GM13977 (cell line): ENCODE results near the gene SNX33.
"Not testable (repeated sequence)": the region's sequence is repeated elsewhere in the genome, so short reads cannot be mapped to it uniquely, and the experiment has no call there.

Source experiments
- DNase-seq: peaks from one replicate; pipeline ENCODE4 v3.0.0; 2012; ENCODE audit warnings: low spot score
- in situ Hi-C: fragments of 300-500 bp; cut with MboI; formaldehyde crosslinking; loops from one replicate; pipeline ENCODE4 v1.12.0; 2022; ENCODE audit warnings: low sequenced_read_pairs, low pct_unique_long_range_greater_than_20kb, mixed read lengths, inconsistent platforms; ENCODE audit not compliant: unreplicated experiment
- TF ChIP-seq, protein P1 (sequence below): IDR thresholded peaks from 2 replicates; pipeline ENCODE4 v1.5.1; 2012; ENCODE audit warnings: mild to moderate bottlenecking, control low read depth; ENCODE audit not compliant: insufficient read depth; ENCODE audit errors: extremely low read depth, missing control alignments

The SNX33 gene

GRCh38 chr15:75616766-75617165, 30.9 kb upstream of the SNX33 start:
- DNase-seq: no peak
- in situ Hi-C loops: no loop called here
- TF ChIP-seq, protein P1, sequence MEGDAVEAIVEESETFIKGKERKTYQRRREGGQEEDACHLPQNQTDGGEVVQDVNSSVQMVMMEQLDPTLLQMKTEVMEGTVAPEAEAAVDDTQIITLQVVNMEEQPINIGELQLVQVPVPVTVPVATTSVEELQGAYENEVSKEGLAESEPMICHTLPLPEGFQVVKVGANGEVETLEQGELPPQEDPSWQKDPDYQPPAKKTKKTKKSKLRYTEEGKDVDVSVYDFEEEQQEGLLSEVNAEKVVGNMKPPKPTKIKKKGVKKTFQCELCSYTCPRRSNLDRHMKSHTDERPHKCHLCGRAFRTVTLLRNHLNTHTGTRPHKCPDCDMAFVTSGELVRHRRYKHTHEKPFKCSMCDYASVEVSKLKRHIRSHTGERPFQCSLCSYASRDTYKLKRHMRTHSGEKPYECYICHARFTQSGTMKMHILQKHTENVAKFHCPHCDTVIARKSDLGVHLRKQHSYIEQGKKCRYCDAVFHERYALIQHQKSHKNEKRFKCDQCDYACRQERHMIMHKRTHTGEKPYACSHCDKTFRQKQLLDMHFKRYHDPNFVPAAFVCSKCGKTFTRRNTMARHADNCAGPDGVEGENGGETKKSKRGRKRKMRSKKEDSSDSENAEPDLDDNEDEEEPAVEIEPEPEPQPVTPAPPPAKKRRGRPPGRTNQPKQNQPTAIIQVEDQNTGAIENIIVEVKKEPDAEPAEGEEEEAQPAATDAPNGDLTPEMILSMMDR: no peak

DNA sequence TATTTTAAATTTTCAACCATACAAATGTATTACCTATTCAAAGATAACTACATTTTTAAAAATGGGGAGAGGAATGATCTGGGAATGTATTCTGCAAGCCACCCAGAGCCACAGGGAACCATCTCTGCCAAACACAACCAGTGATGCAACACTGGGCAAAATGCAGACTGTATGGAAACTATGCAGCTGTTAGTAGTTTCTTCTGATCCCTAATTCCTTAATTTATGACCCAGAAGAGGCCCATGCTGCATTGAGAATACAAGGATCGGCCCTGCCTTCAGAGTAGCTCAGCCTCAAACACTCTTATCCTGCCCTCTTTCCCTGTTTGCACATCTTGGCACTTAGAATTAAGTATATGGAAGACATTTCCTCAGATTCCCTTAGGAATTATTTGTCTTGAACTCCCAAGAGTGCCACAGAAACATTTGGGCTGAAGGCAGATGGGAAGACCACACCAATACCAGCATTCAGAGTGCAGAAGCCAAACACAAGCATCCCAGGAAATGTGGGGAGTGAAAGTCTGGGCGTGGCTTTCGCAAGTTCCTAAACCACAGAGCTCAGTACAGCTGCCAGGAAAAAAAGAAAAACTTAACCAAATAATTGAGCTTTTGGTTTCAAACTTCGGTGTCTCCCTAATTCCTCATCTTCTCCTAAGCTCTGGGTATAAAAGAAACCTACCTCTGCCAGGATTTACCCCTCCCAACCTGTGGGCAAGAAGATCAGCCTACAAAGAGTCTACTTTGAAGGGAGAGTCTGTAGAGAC, 27.5 kb upstream of the SNX33 start:
- no peak for DNase-seq
- in situ Hi-C loops: no loop called here
- TF ChIP-seq, protein P1: no peak

- TF ChIP-seq, protein P1: no peak
- no peak for DNase-seq
- in situ Hi-C loops: no loop called here
These were observed 26.8 kb upstream of the SNX33 start for GRCh38 chr15:75620841-75621391.

- in situ Hi-C loops: no loop called here
- no peak for DNase-seq
- TF ChIP-seq, protein P1: no peak
These were observed 25.2 kb upstream of the SNX33 start for GRCh38 chr15:75622505-75622904.

- in situ Hi-C loops: loop anchor here (25.0 kb wide), 1 partner anchor 263 kb away; the partner anchor contains the start of gene MAN2C1
- DNase-seq: peak; percentile 97
- TF ChIP-seq, protein P1: no peak
These were observed 22.0 kb upstream of the SNX33 start, which contains the start of gene SNUPN for GRCh38 chr15:75625542-75626347. SNUPN (minus strand) TSS chr15:75625725; CDS start chr15:75621051, 4,674 bp downstream.

DNA sequence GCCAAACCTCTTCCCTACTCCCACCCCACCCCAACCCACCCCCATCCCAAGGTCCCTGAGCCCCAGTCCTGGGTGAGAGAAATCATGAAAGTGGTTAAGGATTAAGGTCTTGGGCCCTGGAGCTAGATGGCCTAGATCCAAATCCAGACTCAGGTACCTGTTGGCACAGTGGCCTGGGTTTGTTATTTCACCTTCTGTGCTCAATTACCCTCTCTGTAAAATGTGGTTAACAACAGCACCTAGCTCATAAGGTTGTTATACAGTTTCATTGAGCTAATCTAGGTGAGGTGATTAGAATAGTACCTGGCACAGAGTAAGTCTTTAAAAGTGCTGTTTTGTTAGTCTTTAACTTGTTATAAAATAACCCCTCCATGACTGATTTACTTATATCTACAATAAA, 15.8 kb upstream of the SNX33 start:
- in situ Hi-C loops: loop anchor here (25.0 kb wide), 1 partner anchor 270 kb away; the partner anchor contains the start of gene MAN2C1
- DNase-seq: no peak
- TF ChIP-seq, protein P1: no peak

DNA sequence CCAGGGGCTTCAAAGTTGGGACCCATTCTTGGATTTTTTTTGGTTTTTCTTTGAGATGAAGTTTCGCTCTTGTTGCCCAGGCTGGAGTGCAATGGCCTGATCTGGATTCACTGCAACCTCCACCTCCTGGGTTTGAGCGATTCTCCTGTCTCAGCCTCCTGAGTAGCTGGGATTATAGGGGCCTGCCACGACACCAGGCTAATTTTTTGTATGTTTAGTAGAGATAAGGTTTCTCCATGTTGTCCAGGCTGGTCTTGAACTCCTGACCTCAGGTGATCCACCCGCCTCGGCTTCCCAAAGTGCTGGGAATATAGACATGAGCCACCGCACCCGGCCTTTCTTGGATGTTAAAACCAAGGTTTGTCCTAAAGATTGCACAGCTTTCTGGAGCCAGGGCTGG, 13.8 kb upstream of the SNX33 start:
- in situ Hi-C loops: loop anchor here (25.0 kb wide), 1 partner anchor 272 kb away; the partner anchor contains the start of gene MAN2C1
- not testable (repeated sequence) for DNase-seq
